ENCODE data around the gene KCNJ6.

DNA sequence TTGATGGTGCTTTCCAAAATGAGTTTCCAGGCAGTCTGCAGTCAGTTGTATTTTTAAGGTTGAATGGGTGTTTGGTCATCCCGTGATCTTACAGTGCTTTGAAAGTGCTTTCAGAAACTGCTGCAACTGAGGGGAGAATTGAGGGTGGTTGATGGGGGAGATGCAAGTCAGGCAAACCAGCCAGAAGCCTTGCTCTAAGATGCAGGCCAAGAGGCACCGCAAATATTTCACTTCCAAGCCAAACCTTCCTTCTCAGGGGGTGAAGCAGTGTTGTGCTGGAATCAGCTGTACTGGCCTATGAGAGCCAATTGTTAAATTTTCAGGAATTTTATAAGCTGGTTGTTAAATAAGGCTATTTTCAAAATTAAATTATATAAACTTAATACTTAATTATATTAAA, 151.6 kb downstream of the KCNJ6 start:
- TF ChIP-seq HOXB6 (CRISPR knock-in tag; IDR thresholded peaks at IDR 0.05; ENCODE audit: borderline replicate concordance) (no peak), CREB1 (IDR thresholded peaks at IDR 0.05) (no peak), CREB1 (CRISPR knock-in tag; IDR thresholded peaks at IDR 0.05) (no peak), SMAD2 (IDR thresholded peaks at IDR 0.05; ENCODE audit: low read depth, low read length) (no peak), IFI16 (CRISPR knock-in tag; IDR thresholded peaks at IDR 0.05) (no peak), SP1 (CRISPR knock-in tag; IDR thresholded peaks at IDR 0.05) (no peak), POLR2A (conservative IDR thresholded peaks at IDR 0.05) (no peak), ZNF175 (CRISPR knock-in tag; IDR thresholded peaks at IDR 0.05; ENCODE audit: low read depth) (no peak), MYBL2 (IDR thresholded peaks at IDR 0.05; ENCODE audit: low read depth) (no peak), MYBL2 (CRISPR knock-in tag; IDR thresholded peaks at IDR 0.05; ENCODE audit: borderline replicate concordance) (no peak), YY1 (IDR thresholded peaks at IDR 0.05; ENCODE audit: borderline replicate concordance in 1 of 3, control insufficient read depth in 1 of 3, extremely low read depth in 1 of 3, insufficient read depth in 3 of 3, insufficient read length in 1 of 3, insufficient replicate concordance in 2 of 3, low read depth in 1 of 3, low read length in 2 of 3) (no peak), TRIM28 (IDR thresholded peaks at IDR 0.05) (no peak)
- TF ChIP-seq, protein P1, sequence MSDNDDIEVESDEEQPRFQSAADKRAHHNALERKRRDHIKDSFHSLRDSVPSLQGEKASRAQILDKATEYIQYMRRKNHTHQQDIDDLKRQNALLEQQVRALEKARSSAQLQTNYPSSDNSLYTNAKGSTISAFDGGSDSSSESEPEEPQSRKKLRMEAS (CRISPR knock-in tag; IDR thresholded peaks at IDR 0.05) = no peak

Data from K562 (cell line).